K562 (cell line): ENCODE data around the gene NXF1. TPM values are rescaled to one million over a fixed set of nuclear protein-coding genes. Genes with fewer than 3 reads are reported as not detected.

ENCODE experiments used
- ATF3 ChIP-seq, 2 experiments: fragments of 450-650 bp in 1 of 2; sonication (generic) in 1 of 2; formaldehyde crosslinking in 1 of 2; IDR thresholded peaks in 1 of 2; conservative IDR thresholded peaks in 1 of 2; 2 replicates each; pipeline versions ENCODE4 v1.6.1 to v1.8.1; 2016 to 2023; ENCODE audit warnings: mild to moderate bottlenecking in 2 of 2, moderate library complexity in 2 of 2, inconsistent platforms in 1 of 2, missing genetic modification reagents in 1 of 2
- EGR1 ChIP-seq: fragments of 450-650 bp; conservative IDR thresholded peaks from 2 replicates; pipeline ENCODE4 v1.6.1; 2017; ENCODE audit warnings: mild to moderate bottlenecking
- L3MBTL2 ChIP-seq: fragments of 450-650 bp; IDR thresholded peaks from 2 replicates; pipeline ENCODE4 v1.6.1; 2016; ENCODE audit warnings: mild to moderate bottlenecking, moderate library complexity
- MAFK ChIP-seq: IDR thresholded peaks from 2 replicates; pipeline ENCODE4 v1.6.1; 2011; ENCODE audit warnings: low read length, improper control_type of control experiment
- NR2C1 ChIP-seq, 2 experiments: fragments of 450-650 bp; IDR thresholded peaks; 2 replicates each; pipeline ENCODE4 v1.6.1; 2017; ENCODE audit warnings: mild to moderate bottlenecking in 2 of 2, antibody characterized with exemption in 1 of 2, inconsistent platforms in 1 of 2, missing compliant biosample characterization in 1 of 2, missing genetic modification characterization in 1 of 2
- ZBTB11 ChIP-seq, 3 experiments: fragments of 200-800 bp in 1 of 3; fragments of 250-450 bp in 1 of 3; fragments of 450-650 bp in 1 of 3; sonication (Bioruptor Pico) in 1 of 3; sonication (Bioruptor generic) in 1 of 3; formaldehyde crosslinking in 1 of 3; IDR thresholded peaks; 2 replicates each; pipeline versions ENCODE4 v1.6.1 to v1.8.0; 2016 to 2022; ENCODE audit warnings: mild to moderate bottlenecking in 2 of 3, missing genetic modification characterization in 2 of 3, missing compliant biosample characterization in 1 of 3, moderate library complexity in 1 of 3
- ZNF436 ChIP-seq: fragments of 250-450, 450-650 bp; sonication (Bioruptor Pico); formaldehyde crosslinking; IDR thresholded peaks from 2 replicates; pipeline ENCODE4 v1.7.0; 2020; ENCODE audit warnings: mild to moderate bottlenecking
- polyA plus RNA-seq, 8 experiments: library from polyadenylated mRNA; depleted of rRNA in 4 of 8; stranded (reverse) in 5 of 8; unstranded in 3 of 8; fragments of >200 nt; fragmentation: Nextera tagmentation in 2 of 8; fragmentation: Illumina TruSeq in 1 of 8; extraction: Ambion mirVana in 2 of 8; extraction: Trizol in 1 of 8; gene quantifications; 2 replicates each; pipeline versions ENCODE4 v1.2.1 to v1.2.3, GENCODE V29; 2011 to 2014; ENCODE audit warnings: inconsistent platforms in 1 of 8, missing spikeins in 1 of 8
- total RNA-seq, 7 experiments: library from RNA; depleted of rRNA in 6 of 7; stranded (reverse); fragments of >200 nt in 6 of 7; fragmentation: Illumina TruSeq in 2 of 7; extraction: Trizol in 2 of 7; gene quantifications; 2 replicates each; pipeline versions ENCODE4 v1.2.1 to v1.2.3, GENCODE V29; 2011 to 2021; ENCODE audit warnings: low replicate concordance in 1 of 7
- TF ChIP-seq, protein P1 (sequence below), 2 experiments: fragments of 450-650 bp in 1 of 2; sonication (generic) in 1 of 2; formaldehyde crosslinking in 1 of 2; IDR thresholded peaks; 2 replicates each; pipeline versions ENCODE4 v1.7.1 to v1.9.0; 2016 to 2022; ENCODE audit warnings: inconsistent platforms in 1 of 2, mild to moderate bottlenecking in 1 of 2, missing genetic modification reagents in 1 of 2
- TF ChIP-seq, protein P2 (sequence below): fragments of 250-450 bp; sonication (Bioruptor Pico); IDR thresholded peaks from 2 replicates; pipeline ENCODE4 v1.5.0; 2020; ENCODE audit warnings: mild to moderate bottlenecking

NXF1 gene
- total and polyA plus RNA-seq, 9 of the 15 experiments (the other 6 are each of a cell fraction or from before 2014, with no cell fraction given), result 18.1 to 98.3 (median 35.8) TPM

DNA sequence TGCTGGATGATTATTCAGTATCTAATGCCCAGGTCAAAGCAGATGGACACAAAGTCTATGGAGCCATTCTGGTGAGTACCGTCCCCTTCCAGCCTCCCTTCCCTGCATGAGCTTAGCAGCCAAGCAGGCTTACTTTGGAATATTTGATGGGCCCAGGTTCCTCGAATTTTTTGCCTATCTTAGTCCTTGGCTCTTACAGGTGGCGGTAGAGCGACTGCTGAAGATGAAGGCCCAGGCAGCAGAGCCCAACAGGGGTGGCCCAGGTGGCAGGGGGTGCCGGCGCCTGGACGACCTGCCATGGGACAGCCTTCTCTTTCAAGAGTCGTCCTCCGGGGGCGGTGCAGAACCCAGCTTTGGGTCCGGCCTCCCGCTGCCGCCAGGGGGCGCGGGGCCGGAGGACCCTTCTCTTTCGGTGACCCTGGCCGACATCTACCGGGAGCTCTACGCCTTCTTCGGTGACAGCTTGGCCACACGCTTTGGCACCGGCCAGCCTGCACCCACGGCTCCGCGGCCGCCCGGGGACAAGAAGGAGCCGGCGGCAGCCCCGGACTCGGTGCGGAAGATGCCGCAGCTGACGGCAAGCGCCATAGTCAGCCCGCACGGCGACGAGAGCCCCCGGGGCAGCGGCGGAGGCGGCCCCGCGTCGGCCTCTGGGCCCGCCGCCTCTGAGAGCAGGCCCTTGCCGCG lies 18.8 kb downstream of the NXF1 start (continued):
- TF ChIP-seq, protein P1, sequence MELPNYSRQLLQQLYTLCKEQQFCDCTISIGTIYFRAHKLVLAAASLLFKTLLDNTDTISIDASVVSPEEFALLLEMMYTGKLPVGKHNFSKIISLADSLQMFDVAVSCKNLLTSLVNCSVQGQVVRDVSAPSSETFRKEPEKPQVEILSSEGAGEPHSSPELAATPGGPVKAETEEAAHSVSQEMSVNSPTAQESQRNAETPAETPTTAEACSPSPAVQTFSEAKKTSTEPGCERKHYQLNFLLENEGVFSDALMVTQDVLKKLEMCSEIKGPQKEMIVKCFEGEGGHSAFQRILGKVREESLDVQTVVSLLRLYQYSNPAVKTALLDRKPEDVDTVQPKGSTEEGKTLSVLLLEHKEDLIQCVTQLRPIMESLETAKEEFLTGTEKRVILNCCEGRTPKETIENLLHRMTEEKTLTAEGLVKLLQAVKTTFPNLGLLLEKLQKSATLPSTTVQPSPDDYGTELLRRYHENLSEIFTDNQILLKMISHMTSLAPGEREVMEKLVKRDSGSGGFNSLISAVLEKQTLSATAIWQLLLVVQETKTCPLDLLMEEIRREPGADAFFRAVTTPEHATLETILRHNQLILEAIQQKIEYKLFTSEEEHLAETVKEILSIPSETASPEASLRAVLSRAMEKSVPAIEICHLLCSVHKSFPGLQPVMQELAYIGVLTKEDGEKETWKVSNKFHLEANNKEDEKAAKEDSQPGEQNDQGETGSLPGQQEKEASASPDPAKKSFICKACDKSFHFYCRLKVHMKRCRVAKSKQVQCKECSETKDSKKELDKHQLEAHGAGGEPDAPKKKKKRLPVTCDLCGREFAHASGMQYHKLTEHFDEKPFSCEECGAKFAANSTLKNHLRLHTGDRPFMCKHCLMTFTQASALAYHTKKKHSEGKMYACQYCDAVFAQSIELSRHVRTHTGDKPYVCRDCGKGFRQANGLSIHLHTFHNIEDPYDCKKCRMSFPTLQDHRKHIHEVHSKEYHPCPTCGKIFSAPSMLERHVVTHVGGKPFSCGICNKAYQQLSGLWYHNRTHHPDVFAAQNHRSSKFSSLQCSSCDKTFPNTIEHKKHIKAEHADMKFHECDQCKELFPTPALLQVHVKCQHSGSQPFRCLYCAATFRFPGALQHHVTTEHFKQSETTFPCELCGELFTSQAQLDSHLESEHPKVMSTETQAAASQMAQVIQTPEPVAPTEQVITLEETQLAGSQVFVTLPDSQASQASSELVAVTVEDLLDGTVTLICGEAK (IDR thresholded peaks at IDR 0.05), result no peak
- TF ChIP-seq, protein P1 (CRISPR knock-in tag; IDR thresholded peaks at IDR 0.05), result no peak
- TF ChIP-seq, protein P2, sequence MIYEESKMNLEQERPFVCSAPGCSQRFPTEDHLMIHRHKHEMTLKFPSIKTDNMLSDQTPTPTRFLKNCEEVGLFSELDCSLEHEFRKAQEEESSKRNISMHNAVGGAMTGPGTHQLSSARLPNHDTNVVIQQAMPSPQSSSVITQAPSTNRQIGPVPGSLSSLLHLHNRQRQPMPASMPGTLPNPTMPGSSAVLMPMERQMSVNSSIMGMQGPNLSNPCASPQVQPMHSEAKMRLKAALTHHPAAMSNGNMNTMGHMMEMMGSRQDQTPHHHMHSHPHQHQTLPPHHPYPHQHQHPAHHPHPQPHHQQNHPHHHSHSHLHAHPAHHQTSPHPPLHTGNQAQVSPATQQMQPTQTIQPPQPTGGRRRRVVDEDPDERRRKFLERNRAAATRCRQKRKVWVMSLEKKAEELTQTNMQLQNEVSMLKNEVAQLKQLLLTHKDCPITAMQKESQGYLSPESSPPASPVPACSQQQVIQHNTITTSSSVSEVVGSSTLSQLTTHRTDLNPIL (CRISPR knock-in tag), result no peak
- TF ChIP-seq ZBTB11 (CRISPR knock-in tag; IDR thresholded peaks at IDR 0.05) (peak in 1 of 3 experiments; percentile 31; a peak in 1 of 6 replicates), ATF3 (IDR thresholded peaks at IDR 0.05) (no peak), ATF3 (CRISPR knock-in tag; conservative IDR thresholded peaks at IDR 0.05) (no peak; the same call in 1 of the 2 replicates), ZNF436 (CRISPR knock-in tag) (no peak), NR2C1 (IDR thresholded peaks at IDR 0.05) (no peak; the same call in 1 of the 2 replicates), NR2C1 (tag; IDR thresholded peaks at IDR 0.05) (peak; percentile 66), MAFK (no peak), L3MBTL2 (0 out of 2 replicates have a peak, but pooled peaks have one; percentile 47), EGR1 (peak; percentile 72)
